GM21367 (cell line): ENCODE results near the gene CAMK2B.
A peak's percentile ranks its signal among the peaks of the same experiment; 100 is the strongest.
"Not testable (repeated sequence)": the region's sequence is repeated elsewhere in the genome, so short reads cannot be mapped to it uniquely, and the experiment has no call there.

ENCODE experiments used
- ATAC-seq: cut with Tn5 transposase; IDR thresholded peaks from one replicate; pipeline ENCODE4 v1.9.1; 2021; ENCODE audit not compliant: unreplicated experiment

Gene CAMK2B

DNA sequence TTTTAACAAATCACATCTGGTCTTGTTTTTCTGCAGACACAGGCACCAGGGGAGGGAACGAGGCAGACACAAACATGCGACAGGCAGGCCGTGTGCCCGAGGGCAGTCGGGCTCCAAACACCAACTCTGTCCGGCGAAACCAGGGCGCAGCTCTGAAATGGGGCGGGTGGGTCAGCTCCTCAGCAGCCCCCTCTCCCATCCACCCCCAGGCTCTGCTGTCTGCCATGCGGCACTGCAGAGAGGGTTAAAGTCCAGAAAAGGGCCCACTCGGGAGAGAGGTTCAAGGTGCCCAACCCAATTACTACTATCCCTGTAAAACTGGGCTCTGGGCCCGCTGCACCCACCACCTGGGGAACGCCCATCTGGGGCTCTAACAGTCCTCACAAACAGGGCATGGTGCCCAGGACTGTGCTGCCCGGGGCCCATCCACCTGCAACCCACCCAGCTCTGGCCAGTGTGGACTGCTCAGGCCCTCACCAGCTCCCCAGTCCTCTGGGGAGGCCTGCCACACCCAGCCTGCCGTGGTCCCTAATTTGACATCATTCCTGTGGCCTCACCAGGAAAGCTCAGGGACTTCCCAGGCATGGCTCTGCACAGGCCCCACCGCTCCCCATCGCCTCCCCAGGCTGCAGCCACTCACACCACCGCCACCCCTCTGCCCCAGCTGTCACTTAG is 105.9 kb downstream of the CAMK2B start:
- ATAC-seq: no peak

DNA sequence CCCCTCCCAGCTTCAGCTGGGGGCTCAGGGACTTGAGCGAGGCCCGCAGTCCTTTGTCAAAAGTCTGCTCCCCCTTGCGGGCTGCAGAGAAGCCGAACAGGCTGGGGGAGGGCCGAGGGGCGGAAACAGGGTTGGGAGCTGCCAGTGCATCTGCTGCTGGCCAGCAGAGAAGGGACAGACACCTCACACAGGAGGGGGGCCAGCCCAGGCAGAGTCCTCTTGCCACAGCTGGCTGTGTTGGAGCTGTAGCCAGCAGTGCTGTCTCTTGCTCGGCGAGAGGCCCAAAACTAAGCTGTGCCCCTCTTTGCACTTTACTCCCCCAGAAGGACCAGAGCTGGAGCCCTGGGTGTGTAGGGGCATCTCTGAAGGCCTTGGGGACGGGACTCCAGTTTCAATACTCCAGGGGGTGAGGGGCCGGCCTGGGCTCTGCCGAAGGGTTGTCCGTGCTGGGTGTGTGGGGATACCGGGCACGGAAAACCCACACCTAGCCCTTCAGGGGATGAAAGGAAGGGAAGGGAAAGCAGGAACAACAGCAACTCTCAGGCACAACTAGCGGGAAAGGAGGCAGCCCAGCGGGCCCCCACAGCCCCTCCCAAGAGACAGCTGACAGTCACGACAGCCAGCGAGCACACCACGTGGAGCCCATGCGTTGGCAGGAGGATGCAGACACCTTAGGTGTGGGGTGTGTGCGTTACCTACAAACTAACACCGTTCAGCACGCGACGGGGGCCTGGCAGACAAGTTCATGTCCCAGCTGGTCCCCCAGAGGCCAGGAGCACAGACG is 106.8 kb downstream of the CAMK2B start:
- ATAC-seq: no peak

DNA sequence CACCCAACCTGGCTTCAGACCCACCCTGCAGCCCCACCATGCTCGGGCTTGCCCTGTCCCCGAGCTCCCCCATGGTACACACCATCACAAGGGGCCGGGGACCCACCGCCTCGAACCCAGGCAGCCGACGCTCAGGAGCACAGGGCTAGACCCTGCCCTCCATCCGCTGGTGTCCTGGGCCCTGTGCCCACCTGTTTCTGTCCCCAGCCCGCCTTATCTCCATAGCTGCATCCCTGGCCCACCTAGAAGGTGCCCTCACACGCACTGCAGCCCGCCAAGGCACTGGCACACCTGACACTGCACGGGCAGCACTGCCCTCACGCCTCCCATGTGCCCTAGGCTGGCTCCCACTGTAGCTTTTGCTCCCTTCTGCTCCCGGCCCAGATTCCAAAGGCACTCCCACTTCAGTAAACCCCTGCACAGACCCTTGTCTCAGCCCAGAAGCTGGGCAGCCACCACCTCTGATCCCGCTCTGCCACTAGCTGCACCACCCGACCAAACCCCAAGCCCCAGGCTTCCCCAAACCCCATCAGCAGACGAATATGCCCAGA is 107.5 kb downstream of the CAMK2B start:
- ATAC-seq: no peak

DNA sequence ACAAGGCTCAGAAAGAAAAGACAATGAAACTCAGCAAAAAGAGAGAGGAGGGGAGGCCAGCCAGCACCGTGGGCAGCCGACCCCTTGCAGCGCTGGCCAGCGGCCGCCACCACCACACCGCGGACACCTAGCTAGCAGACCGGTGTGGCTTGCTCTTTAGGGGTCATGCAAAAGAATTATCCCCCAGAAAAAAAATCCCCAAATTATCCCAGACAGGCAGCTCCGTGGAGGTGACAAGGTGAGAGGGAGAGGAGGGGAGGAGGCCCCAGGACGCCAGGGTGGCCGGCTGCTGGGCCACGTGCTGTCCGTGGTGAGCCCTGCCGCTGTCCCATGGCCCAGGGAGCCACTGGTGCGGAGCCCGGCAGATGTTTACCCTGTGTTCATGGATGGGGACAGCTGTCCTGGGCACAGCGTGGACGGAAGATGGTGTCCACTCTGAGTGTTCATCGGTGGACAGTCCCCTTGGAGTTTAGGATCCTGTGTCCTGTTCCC is 108.1 kb downstream of the CAMK2B start:
- ATAC-seq: no peak

DNA sequence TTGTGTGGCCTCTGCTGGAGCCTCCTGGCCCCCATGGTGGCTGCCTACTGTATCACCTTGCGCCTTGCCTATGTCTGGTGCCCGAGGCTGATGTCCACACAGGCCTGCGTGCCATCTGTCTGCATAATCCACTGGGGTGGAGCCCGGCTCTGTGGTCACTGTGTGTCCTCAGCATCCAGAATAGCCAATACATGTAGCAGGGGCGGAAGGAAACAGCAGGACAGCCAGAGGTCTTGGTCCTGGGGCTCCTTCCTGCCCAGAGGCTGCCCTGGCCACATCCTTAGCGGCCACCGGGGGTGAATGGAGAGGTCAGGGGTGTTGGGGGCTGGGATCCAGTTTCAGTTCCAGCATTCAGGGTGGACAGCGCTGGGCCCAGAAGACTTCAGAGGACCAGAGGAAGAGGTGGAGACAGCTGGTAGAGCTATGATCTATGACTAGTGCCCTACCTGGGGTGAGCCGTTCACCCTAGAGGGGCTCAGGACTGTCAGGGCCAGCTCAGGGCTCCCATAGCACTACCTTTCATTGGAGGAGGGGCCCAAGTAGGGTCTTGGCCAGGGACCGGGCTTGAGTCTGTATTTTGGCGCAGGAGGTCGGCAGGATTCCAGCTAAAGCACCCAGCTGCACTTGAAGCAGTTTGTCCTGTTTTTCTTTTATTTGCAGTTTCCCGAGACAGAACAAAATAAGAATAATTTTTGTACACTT is 108.7 kb downstream of the CAMK2B start:
- ATAC-seq: no peak

DNA sequence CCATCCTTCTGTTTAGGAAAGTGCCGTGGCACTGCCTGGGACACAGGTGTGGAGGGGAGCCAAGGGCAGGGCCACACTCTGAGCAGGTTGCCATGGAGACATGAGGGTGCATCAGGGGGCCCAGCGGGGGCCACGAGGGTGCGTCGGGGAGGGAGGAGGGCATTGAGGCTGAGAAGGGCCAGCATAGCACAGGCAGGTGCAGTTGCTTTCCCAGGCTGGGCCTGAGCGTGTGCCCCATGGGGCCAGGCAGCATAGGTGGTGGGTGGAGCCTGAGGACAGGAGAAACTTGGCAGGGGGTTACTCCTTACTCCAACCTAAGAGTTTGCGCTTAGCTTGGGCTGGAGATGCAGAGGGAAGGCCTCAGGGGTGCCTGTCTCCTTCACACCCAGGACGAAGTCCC is 109.4 kb downstream of the CAMK2B start:
- no peak for ATAC-seq

DNA sequence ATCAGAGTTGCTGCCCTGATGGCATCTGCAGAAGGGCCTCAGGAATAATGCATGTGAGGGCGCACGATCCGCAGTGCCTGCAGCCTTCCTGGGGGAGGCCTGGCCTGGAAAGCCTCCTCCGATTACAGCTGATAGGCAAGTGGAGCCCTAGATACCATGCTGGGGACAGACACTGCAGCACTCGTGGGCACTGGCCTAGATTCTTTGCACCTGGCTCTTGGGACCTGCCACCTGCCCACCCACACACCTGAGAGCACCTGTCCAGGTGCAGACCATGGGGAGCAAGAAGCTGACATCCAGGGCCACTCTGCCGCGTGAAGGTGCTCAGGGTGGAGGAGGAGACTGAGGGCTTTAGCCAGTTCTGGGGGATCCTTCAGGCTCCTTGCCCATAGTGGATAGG is 109.9 kb downstream of the CAMK2B start:
- ATAC-seq: no peak

DNA sequence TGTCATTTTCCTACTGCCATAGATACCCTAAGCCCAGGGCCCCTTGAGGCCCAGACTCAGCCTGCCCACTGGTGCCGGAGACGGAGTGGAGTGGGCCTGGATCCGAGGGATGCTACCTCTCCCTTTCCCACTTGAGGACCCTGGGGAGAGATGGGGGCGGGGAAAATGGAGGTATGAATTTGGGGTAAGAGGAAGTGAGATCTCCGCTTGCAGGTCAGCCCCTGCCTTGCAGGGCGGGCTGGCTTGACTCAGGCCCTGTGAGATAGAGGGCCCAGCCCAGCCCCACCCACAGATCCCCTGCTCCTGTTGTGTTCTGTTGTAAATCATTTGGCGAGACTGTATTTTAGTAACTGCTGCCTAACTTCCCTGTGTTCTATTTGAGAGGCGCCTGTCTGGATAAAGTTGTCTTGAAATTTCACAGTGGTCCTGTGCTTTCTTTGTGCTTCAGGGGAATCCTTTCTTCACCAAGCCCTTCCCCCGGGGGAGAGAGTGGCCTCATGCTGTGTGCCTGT is 111.5 kb downstream of the CAMK2B start:
- ATAC-seq: no peak

DNA sequence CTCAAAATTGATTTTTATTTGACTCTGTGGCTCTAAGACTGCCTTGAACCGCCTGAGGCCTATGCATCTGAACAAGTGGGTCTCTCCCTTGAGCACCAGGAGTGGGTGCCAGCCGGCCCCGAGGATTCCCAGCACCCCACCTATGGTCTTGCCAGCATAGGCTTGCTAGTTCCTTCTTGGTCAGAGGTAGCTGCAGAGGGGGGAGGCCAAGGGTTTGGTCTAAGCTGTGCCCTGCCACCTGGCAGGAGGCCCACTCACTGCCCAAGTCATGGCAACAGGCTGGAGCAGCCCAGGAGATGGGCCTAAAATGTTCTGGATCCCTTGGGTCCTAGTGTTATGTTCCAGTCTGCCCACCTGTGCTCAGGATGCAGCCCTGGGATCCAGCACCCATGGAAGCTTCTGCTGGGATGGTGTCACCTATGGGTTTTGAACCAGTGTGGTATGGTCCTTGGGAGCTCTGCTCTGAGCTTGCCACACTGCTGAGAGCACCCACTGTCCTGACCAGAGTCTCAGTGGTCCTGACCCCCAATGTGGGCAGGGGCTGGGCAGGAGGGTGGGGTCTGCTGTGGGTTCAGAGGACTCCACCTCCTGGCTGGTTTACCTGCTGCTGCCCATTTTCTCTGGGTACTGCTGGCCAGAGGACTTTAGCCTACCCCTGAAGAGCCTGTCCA is 112.1 kb downstream of the CAMK2B start:
- ATAC-seq: no peak

DNA sequence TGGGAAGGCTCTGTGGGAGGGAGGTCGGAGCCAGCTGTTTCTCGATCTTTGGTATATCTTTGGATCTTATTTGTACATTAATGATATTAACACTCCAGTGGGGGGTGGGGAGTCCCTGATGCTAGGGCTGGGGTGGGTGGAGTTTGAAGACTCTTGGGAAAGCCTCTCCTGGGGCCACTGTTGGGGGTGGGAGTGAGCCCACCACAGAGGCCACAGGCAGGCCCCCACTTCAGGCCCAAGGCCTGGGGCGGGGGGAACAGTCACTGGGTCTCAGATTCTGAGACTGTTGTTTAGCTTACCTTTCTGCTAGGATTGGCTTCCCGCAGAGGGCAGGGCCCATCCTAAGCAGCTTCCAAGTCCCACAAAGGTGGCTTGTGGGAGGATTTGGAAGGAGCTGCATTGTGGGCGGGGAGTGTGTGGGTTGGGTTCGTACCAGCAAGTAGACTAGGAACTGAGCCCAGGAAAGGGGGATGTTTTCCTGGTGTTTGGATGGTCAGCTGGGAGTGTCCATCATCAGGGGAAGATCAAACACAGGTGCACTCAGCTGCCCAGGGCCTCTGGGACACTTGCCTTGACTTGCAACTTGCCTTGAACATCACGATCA is 112.7 kb downstream of the CAMK2B start:
- no peak for ATAC-seq

DNA sequence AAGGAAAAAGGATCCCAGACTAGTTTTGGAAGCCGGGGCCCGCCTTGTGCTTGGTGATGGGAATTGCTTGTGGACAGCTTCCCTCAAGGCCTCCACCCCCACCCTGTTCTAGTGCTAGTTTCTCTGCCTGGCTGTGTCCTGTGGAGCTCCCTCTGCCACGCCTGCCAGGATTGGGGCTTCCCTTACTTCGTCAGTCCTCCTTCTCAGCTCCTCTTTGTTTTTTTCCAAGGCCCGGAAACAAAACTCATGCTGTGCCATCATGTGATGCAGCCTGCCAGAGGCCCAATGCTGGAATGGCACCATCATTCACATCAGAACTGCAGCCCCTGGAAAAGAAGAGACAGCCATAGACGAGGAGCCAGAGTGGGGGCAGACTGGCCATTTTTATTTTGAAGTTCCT is 113.4 kb downstream of the CAMK2B start:
- ATAC-seq: no peak

DNA sequence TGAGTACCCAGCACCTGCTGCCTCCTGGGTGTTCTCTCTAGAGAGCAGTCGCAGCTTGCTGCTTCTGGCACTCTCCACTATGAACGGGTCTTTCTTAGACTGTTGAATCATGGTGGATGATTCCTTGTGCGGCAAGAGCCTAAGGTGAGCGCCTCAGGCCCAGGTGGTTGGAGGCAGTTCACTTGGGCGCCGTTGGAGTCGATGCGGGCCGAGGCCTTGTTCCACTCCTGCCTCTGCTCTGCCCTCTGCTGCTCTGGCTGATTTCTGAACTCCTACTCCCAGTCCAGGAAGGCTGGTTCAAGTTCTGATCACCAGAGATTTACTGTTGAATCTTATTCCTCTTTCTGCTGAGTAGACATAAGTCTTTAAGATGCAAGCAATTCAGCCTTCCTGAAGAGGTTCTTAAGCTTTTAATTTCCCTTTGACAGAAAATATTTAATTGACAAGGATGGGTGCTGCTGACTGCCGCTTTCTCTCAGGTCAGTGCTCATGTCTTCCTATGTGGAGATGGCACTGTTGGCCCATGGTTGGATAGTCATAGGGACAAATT is 114.2 kb downstream of the CAMK2B start:
- ATAC-seq: no peak

DNA sequence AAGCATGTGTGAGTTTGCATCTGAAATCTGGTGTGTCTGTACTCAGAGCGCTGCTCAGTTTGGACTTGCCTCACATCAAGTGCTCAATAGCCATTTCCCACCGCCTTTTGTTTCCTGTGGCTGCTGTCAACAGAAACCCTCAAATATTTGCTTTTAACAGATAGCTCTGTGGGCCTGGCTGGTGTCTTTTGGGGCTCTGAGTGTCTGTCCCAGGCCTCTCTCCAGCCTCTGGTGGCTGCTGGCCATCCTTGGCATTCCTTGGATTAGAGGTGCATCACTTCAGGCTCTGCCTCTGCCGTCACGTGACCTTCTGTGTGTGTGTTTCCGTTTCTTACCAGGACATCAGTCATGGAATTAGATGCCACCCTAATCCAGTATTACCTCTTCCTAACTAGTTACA is 115.3 kb downstream of the CAMK2B start:
- no peak for ATAC-seq

DNA sequence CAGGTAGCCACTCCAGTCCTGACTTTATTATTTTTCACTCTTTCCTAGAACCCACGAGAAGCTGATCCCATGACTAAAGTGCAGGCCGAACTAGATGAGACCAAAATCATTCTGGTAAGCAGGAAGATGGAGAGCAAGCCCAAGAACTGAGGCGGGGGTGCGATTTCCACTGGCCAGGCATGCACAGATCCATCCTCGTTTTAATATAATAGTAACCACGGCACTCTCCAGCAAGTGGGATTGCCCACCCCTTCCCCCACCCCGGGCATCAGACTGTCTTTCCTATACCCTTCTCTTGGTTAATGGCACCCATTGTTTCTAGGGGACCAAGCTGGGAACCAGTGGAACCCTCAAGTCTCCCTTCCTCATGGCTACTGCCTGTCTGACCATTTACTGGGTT is 117.3 kb downstream of the CAMK2B start:
- no peak for ATAC-seq

DNA sequence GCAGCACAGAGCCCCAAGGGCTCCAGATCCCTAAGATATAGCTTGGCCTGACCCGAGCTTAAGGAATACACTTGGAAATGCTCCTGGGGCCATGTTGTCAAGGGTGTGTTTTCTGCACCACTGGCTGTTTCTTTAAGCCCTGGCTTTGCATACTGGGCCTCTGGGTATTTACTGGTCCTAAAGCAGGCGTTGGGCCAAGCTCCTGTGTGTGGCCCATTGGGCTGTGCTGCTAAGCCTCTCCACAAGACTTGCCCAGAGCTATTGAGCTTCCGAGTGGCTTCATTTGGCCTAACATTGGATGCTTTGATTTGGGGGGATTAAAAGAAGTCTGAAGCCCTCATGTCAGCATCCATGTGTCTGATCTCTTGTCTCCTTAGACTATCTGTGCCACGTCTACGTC is 119.4 kb downstream of the CAMK2B start:
- ATAC-seq: no peak

DNA sequence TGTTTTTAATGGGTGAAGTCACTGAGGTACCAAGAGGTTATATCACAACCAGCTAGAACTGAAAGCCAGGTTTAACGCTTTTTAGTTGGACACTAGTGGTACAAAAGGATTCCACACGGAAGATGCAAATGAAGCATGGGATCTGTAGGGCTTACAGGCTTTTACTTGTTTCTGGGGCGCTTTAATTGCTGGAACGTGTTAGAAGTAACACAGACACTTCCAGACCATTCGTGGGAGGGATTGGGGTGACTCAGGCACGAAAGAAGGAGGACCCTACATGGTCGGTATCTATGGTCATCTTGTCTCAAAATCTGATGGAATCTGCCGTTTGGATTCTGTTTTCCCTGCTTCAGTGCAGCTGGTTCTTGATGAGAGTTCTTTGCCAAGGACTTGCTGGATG is 123.6 kb downstream of the CAMK2B start:
- ATAC-seq: no peak

DNA sequence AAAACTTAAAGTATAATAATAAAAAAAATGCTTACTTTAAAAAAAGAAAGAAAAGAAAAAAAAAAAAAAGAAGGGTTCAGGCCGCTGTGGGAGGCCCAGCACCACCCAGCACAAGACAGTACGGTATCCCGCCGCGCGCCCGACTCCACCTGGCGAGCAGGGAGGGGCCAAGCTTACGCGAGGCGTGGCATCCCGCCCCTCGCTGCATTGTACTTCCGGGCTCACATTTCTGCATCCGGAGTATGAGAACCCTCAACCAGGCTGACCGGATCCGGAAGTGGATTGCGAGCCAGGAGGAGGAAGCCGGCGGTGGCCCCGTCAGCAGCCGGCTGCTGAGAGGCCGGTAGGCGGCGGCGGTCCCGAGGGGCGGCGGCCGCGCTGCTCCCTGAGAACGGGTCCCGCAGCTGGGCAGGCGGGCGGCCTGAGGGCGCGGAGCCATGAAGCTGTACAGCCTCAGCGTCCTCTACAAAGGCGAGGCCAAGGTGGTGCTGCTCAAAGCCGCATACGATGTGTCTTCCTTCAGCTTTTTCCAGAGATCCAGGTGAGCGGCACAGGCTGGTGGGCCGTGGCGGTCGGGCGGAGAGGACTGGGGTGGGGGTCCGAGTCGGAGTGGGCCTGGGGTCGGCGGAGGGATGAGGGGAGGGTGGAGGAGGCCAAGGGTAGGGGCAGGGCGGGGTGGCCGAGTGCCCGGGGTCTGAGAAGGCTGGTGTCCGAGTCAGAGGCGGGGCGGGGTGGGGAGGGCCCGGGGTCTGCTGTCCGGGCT is 124.5 kb downstream of the CAMK2B start, which contains the start of gene YKT6:
TSS of gene YKT6 (plus strand) at position 280 of the 763 bp plus-strand sequence. CDS start at position 438, 158 bp downstream.
- peak; percentile 99 for ATAC-seq

DNA sequence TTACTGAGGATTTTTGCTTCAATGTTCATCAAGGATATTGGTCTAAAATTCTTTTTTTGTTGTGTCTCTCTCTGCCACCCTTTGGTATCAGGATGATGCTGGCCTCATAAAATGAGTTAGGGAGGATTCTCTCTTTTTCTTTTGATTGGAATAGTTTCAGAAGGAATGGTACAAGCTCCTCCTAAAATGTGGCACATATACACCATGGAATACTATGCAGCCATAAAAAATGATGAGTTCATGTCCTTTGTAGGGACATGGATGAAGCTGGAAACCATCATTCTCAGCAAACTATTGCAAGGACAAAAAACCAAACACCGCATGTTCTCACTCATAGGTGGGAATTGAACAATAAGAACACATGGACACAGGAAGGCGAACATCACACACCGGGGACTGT is 125.2 kb downstream of the CAMK2B start:
- not testable (repeated sequence) for ATAC-seq

DNA sequence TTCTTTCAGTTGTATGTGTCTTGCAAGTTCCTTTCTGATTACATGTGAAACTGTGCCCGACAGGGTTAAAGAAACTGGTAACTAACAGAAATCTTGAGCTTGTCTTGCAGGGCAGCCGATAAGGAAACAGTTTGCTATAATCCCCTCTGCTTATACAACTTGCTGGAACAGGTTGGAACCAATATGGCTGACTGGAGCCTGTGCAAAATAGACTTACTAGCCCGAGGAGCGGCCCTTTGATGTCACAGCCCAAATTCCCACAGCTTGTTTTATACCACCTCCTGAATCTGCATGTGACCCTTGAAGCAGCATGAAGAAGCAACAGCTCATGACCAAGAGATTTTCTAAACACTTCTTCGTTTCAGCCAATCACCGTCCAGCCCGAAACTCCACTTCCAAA is 127.9 kb downstream of the CAMK2B start:
- ATAC-seq: no peak
